ENCODE measurements around the gene M6PR.

The M6PR gene

DNA sequence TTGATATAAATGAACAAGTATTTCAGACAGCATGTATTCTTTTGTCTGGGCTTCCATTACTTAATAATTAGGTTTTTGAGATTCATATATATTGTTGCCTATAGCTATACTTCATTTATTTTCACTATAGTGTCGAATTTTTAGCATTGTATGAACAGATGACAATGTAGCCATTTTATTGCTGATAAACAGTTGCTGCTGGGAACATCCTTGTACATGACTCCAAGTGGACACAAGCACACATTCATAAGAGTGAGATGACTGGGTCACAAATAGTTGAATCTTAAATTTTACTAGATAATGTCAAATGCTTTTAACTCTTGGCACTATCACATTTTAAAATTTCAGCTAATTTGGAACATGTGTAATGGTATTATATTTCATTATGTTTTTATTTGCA lies 54.5 kb downstream of the M6PR start:
- Histone ChIP-seq H3K4me3 (replicated peaks; ENCODE audit: insufficient read depth, low read length) (no peak overlapping the region), H3K27ac (replicated peaks) (no peak overlapping the region), H3K27me3 (ENCODE audit: insufficient read depth, poor library complexity, severe bottlenecking) (no peaks in the 10 kb centered on the region)
- TF ChIP-seq, protein P1, sequence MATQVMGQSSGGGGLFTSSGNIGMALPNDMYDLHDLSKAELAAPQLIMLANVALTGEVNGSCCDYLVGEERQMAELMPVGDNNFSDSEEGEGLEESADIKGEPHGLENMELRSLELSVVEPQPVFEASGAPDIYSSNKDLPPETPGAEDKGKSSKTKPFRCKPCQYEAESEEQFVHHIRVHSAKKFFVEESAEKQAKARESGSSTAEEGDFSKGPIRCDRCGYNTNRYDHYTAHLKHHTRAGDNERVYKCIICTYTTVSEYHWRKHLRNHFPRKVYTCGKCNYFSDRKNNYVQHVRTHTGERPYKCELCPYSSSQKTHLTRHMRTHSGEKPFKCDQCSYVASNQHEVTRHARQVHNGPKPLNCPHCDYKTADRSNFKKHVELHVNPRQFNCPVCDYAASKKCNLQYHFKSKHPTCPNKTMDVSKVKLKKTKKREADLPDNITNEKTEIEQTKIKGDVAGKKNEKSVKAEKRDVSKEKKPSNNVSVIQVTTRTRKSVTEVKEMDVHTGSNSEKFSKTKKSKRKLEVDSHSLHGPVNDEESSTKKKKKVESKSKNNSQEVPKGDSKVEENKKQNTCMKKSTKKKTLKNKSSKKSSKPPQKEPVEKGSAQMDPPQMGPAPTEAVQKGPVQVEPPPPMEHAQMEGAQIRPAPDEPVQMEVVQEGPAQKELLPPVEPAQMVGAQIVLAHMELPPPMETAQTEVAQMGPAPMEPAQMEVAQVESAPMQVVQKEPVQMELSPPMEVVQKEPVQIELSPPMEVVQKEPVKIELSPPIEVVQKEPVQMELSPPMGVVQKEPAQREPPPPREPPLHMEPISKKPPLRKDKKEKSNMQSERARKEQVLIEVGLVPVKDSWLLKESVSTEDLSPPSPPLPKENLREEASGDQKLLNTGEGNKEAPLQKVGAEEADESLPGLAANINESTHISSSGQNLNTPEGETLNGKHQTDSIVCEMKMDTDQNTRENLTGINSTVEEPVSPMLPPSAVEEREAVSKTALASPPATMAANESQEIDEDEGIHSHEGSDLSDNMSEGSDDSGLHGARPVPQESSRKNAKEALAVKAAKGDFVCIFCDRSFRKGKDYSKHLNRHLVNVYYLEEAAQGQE (IDR thresholded peaks at IDR 0.05; ENCODE audit: insufficient replicate concordance, low read depth) = no peak
- no peak for TF ChIP-seq POLR2AphosphoS5 (IDR thresholded peaks at IDR 0.05; ENCODE audit: low read depth)
- TF ChIP-seq SPI1 (IDR thresholded peaks at IDR 0.05; ENCODE audit: borderline replicate concordance, low read depth) = no peak
- no peak for TF ChIP-seq GABPA (IDR thresholded peaks at IDR 0.05; ENCODE audit: low read depth)
- TF ChIP-seq, protein P2, sequence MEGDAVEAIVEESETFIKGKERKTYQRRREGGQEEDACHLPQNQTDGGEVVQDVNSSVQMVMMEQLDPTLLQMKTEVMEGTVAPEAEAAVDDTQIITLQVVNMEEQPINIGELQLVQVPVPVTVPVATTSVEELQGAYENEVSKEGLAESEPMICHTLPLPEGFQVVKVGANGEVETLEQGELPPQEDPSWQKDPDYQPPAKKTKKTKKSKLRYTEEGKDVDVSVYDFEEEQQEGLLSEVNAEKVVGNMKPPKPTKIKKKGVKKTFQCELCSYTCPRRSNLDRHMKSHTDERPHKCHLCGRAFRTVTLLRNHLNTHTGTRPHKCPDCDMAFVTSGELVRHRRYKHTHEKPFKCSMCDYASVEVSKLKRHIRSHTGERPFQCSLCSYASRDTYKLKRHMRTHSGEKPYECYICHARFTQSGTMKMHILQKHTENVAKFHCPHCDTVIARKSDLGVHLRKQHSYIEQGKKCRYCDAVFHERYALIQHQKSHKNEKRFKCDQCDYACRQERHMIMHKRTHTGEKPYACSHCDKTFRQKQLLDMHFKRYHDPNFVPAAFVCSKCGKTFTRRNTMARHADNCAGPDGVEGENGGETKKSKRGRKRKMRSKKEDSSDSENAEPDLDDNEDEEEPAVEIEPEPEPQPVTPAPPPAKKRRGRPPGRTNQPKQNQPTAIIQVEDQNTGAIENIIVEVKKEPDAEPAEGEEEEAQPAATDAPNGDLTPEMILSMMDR (IDR thresholded peaks at IDR 0.05; ENCODE audit: insufficient read depth, low read length) = no peak
- DNase-seq (ENCODE audit: low read depth in 1 of 2, low spot score in 1 of 2) = no peak

DNA sequence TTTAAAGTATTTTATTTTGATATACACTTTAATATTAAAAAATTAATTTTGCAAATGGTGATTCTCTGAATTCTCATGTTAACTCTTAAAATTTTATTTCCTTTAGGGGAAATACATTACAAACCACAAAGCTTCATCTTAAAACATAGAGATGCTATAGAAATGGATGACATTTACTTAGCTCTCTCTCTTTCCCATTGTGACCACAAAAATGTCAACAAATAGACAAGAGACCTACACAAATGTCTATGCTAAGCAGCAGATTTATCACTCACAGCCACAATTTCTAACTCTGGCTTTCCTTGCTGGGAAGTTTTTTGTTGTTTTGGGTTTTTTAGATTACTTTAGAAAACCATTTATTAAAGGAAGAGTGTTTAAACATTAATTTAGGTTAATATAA lies 55.1 kb downstream of the M6PR start:
- no peak for DNase-seq (ENCODE audit: low read depth in 1 of 2, low spot score in 1 of 2)
- no peak for TF ChIP-seq SPI1 (IDR thresholded peaks at IDR 0.05; ENCODE audit: borderline replicate concordance, low read depth)
- TF ChIP-seq POLR2AphosphoS5 (IDR thresholded peaks at IDR 0.05; ENCODE audit: low read depth) = no peak
- TF ChIP-seq, protein P1 (IDR thresholded peaks at IDR 0.05; ENCODE audit: insufficient replicate concordance, low read depth) = no peak
- TF ChIP-seq, protein P2 (IDR thresholded peaks at IDR 0.05; ENCODE audit: insufficient read depth, low read length) = no peak
- TF ChIP-seq GABPA (IDR thresholded peaks at IDR 0.05; ENCODE audit: low read depth) = no peak
- Histone ChIP-seq H3K27me3 (ENCODE audit: insufficient read depth, poor library complexity, severe bottlenecking) (no peaks in the 10 kb centered on the region), H3K4me3 (replicated peaks; ENCODE audit: insufficient read depth, low read length) (no peak overlapping the region), H3K27ac (replicated peaks) (no peak overlapping the region)

DNA sequence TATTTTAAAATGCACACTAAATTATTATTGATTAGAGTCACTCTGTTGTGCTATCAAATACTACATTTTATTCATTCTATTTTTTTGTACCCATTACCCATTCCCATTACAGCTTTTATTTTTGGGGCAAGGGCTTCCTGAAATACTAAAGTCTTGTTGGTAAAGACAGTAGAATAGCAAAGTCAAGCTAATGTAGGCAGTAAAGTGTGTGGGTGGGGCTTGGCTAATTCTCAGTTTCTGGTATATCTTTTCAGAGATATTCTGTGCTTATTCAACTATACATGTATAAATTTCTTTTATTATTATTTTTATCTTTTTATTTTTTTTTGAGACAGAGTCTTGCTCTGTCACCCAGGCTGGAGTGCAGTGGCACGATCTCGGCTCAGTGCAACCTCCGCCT lies 57.5 kb downstream of the M6PR start:
- Histone ChIP-seq H3K4me3 (replicated peaks; ENCODE audit: insufficient read depth, low read length) (no peak overlapping the region), H3K27ac (replicated peaks) (no peak overlapping the region), H3K27me3 (ENCODE audit: insufficient read depth, poor library complexity, severe bottlenecking) (no peaks in the 10 kb centered on the region)
- no peak for DNase-seq (ENCODE audit: low read depth in 1 of 2, low spot score in 1 of 2)
- TF ChIP-seq, protein P1 (IDR thresholded peaks at IDR 0.05; ENCODE audit: insufficient replicate concordance, low read depth) = no peak
- TF ChIP-seq, protein P2 (IDR thresholded peaks at IDR 0.05; ENCODE audit: insufficient read depth, low read length) = no peak
- no peak for TF ChIP-seq POLR2AphosphoS5 (IDR thresholded peaks at IDR 0.05; ENCODE audit: low read depth)
- no peak for TF ChIP-seq GABPA (IDR thresholded peaks at IDR 0.05; ENCODE audit: low read depth)
- no peak for TF ChIP-seq SPI1 (IDR thresholded peaks at IDR 0.05; ENCODE audit: borderline replicate concordance, low read depth)

Data from HL-60 (cell line).